HUDEP-2 (cell line): Measurements from ENCODE around the gene TAF7.
"Not testable (repeated sequence)": the region's sequence is repeated elsewhere in the genome, so short reads cannot be mapped to it uniquely, and the experiment has no call there.

Source experiments
- DNase-seq, 76 experiments: peaks; one replicate each; lab custom pipeline; 2025; ENCODE audit not compliant: unreplicated experiment in 76 of 76; lab: John Stamatoyannopoulos, UW

TAF7 gene, protein sequence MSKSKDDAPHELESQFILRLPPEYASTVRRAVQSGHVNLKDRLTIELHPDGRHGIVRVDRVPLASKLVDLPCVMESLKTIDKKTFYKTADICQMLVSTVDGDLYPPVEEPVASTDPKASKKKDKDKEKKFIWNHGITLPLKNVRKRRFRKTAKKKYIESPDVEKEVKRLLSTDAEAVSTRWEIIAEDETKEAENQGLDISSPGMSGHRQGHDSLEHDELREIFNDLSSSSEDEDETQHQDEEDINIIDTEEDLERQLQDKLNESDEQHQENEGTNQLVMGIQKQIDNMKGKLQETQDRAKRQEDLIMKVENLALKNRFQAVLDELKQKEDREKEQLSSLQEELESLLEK

DNA sequence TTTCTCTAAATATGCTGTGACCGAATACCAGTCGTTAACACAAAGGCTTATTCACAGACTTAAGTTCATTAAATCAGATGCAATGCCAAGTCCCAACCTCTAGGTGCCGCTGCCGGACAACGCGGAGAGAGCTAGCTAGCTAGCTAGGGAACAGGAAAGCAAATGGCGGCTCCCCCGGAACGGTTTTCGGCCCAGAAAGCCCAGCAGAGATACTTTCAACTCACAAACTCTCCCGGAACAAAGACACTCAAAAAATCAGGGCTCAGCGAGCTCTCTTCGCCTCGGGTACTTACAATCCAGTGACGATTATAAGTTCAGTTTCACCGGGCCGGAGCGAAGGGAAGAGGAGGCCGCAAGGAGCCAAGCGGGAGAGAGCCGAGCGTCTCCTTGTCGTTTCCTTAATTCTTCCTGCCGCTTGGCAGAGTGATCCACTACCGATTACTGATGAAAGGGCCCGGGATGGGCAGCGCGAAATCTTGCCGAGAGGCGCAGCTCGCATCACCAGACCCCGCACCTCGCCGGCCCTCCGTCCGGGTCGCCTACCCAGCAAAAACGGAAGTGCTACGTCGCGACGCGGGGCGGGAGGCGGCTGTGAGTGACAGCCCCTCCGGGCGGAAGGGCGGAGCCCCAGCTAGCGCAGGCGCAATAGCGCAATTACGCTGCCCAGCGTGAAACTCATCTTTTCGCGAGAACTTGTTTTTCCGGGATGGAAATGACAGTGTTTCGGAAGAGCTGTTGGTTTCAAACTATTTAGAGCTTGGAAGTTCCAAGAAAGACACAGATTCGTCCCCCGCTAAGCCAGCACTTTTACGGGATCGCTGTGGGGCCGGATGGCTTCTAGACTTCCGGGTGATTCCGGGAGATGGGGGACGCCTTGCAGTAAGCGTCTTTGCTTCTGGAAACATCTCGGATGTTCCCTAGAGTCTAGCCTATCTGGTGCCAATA lies at the start of gene TAF7:
Gene TAF7 (minus strand): TSS at position 560 of the 945 bp plus-strand sequence. CDS start 740 bp downstream, outside the sequence.
- DNase-seq, result peak in 75 of 76 experiments; percentile 37 to 93 (median 78)

DNA sequence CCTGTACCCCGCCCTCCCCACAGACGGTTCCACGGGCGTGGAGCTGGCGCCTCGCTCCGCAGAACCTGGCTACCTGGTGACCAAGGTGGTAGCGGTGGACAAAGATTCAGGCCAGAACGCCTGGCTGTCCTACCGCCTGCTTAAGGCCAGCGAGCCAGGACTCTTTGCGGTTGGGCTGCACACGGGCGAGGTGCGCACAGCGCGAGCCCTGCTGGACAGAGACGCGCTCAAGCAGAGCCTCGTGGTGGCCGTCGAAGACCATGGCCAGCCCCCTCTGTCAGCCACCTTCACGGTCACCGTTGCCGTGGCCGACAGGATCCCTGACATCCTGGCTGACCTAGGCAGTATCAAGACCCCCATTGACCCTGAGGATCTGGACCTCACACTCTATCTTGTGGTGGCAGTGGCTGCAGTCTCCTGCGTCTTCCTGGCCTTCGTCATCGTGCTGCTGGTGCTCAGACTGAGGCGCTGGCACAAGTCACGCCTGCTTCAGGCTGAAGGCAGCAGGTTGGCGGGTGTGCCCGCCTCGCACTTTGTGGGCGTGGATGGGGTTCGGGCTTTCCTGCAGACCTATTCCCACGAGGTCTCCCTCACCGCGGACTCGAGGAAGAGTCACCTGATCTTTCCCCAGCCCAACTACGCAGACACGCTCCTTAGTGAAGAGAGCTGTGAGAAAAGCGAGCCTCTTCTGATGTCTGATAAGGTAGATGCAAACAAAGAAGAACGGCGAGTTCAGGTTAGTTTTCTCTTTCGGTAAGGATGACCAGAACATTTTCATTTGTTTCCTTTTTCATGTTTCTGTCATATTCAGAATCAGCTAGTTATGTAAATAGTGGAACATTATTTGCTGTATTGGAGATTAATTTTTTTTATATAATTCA lies 45.7 kb upstream of the TAF7 start:
- DNase-seq, result no peak

DNA sequence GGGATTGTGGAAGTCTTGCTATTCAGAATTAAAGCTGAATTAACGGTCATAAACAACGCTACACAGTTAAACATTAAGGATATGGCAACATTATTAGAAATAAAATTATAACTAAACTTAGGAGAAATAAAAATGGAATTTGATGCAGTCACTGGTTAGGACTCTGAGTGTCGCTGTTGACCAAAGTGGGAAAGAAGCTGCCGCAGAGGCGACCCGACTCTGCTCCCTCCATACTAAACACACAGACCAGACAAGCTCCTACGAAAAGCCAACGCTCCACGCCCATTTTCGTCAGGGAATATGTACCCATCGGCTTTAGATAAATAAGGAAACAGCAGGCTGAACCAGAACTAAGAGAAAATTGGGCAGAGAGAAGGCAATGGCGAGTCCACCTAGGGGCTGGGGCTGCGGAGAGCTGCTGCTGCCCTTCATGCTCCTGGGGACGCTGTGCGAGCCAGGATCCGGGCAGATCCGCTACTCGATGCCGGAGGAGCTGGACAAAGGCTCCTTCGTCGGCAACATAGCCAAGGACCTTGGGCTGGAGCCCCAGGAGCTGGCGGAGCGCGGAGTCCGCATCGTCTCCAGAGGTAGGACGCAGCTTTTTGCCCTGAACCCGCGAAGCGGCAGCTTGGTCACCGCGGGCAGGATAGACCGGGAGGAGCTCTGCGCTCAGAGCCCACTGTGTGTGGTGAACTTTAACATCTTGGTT lies 43.5 kb upstream of the TAF7 start, which contains the start of gene PCDHGA5:
Gene PCDHGA5 (plus strand): TSS at position 211 of the 709 bp plus-strand sequence. CDS start 169 bp downstream, at position 380.
- DNase-seq, result no peak

DNA sequence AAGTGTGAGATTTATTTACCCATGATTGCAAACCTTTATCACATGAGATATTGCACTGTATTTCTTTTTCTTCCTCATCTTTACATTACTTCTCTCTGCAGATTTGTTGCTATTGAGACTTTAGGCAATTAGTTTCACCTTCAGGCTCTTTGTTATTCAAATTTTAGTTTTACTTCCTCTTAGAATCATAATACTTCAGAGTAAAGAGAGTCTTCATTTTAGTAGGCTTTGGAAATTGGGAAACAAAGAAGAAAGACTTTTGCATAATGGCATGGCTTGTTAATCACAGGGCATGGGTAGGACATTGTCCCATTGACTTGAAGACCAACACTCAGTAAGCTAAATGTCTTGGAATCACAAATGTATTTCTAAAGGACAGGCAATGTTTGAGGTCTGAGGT lies 42.1 kb upstream of the TAF7 start:
- no peak for DNase-seq

DNA sequence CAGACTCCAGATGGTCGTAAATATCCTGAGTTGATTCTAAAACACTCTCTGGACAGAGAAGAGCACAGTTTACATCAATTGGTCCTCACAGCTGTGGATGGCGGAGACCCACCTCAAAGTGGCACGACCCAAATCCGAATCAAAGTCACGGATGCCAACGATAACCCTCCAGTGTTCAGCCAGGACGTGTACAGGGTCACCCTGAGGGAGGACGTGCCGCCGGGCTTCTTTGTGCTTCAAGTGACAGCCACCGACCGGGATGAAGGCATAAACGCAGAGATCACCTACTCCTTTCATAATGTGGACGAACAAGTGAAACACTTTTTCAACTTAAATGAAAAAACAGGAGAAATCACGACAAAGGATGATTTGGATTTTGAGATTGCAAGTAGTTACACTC lies 40.1 kb upstream of the TAF7 start:
- DNase-seq, result no peak

DNA sequence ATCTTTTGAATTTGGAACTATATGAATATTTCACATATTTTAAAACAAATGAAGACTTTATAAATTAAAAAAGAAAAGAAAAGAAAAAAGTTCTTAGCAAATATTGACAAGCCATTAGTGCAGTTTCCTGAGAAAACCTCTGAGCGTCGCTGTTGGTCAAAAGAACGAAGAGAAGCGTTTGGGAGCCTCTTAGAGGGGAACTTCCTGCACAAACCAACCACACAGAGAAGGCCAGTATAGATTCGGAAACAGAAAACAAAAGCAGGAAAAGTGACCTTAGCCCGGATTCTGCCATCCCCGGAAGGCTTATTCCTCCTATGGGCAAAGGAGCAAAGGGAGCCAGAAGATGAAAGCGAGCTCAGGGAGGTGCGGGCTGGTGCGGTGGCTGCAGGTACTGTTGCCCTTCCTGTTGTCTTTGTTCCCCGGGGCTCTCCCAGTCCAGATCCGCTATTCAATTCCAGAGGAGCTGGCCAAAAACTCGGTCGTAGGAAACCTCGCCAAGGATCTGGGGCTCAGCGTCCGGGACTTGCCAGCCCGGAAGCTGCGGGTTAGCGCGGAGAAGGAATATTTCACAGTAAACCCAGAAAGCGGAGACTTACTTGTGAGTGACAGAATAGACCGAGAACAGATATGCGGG lies 39.3 kb upstream of the TAF7 start, which contains the start of gene PCDHGB2:
Gene PCDHGB2 (plus strand): TSS at position 205 of the 637 bp plus-strand sequence. CDS start 142 bp downstream, at position 347.
- no peak for DNase-seq

DNA sequence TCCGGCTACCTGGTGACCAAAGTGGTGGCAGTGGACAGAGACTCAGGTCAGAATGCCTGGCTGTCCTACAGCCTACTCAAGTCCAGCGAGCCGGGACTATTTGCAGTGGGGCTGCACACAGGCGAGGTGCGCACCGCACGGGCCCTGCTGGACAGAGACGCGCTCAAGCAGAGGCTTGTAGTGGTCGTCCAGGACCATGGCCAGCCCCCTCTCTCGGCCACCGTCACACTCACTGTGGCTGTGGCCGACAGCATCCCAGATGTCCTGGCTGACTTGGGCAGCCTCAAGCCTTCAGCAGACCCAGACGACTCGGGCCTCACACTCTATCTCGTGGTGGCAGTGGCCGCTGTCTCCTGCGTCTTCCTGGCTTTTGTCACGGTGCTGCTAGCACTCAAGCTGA lies 36.4 kb upstream of the TAF7 start:
- no peak for DNase-seq

DNA sequence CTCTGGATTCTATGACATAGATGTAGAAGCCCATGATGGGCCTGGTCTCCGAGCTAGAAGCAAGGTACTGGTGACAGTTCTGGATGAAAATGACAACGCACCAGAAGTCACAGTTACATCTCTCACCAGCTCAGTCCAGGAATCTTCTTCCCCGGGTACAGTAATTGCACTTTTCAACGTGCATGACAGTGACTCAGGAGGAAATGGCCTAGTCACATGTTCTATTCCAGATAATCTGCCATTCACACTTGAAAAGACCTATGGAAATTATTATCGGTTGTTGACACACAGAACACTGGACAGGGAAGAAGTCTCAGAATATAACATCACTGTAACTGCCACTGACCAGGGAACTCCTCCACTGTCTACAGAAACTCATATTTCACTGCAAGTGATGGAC lies 35.5 kb upstream of the TAF7 start:
- no peak for DNase-seq

DNA sequence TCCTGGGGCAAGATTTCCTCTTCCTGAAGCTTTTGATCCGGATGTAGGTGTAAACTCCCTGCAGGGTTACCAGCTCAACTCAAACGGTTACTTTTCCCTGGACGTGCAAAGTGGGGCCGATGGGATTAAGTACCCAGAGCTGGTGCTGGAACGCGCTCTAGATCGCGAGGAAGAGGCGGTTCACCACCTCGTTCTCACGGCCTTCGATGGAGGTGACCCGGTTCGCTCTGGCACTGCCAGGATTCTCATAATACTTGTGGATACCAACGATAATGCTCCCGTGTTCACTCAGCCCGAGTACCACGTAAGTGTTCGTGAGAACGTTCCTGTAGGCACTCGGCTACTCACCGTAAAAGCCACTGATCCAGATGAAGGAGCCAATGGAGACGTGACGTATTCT lies 35.1 kb upstream of the TAF7 start:
- DNase-seq, result no peak

DNA sequence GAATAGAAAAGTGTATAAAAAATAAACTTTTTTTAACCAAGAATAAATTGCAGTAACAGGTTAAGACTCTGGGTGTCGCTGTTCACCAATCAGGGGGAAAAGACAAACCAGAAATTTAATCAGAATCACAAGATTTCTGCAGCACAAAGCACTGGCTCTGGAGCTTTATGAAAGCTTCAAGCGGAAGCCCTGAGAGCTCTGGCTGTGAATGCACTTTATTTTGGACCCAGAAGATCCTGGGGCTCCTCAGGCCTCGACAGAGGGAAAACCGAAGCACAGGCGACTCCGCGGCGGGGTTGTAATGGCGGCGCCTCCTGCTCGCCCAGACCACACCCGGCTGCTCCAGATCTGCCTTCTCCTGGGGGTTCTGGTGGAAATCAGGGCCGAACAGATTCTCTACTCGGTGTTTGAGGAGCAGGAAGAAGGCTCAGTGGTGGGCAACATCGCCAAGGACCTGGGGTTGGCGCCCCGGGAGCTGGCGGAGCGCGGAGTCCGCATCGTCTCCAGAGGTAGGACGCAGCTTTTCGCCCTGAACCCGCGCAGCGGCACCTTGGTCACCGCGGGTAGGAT lies 34.4 kb upstream of the TAF7 start, which contains the start of gene PCDHGA4:
Gene PCDHGA4 (plus strand): TSS at position 122 of the 570 bp plus-strand sequence. CDS start 87 bp downstream, at position 209.
- no peak for DNase-seq

DNA sequence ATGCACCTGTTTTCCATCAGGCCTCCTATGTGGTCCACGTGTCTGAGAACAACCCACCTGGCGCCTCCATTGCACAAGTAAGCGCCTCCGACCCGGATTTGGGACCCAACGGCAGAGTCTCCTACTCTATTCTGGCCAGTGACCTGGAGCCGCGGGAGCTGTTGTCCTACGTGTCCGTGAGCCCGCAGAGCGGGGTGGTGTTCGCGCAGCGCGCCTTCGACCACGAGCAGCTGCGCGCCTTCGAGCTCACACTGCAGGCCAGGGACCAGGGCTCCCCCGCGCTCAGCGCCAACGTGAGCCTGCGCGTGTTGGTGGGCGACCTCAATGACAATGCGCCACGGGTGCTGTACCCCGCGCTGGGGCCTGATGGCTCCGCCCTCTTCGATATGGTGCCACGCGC lies 31.0 kb upstream of the TAF7 start:
- DNase-seq, result no peak

DNA sequence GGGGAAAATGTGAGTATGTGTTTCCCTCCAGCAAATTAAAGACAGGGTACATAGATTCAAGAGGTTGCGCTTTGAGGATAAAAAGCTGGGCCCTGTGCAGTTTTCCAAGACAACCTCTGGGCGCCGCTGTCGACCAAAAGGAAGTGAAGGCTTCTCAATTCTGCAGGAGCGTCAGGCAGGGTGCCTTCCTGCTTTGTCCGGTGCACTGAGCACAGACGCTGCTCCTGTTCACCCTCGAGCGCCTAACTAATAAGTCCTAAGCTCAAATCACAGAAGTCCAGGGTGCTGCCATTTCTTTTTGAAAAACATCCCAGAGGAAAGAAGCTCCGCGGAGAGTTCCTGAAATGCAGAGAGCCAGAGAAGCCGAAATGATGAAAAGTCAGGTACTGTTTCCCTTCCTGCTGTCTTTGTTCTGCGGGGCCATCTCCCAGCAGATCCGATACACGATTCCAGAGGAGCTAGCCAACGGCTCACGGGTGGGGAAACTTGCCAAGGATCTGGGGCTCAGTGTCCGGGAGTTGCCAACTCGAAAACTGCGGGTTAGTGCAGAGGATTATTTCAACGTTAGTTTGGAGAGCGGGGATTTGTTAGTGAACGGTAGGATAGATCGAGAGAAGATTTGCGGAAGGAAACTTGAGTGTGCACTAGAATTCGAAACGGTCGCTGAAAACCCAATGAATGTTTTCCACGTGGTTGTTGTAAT lies 29.5 kb upstream of the TAF7 start, which contains the start of gene PCDHGB1:
Gene PCDHGB1 (plus strand): TSS at position 183 of the 703 bp plus-strand sequence. CDS start 162 bp downstream, at position 345.
- DNase-seq, result peak in 1 of 76 experiments; percentile 1

DNA sequence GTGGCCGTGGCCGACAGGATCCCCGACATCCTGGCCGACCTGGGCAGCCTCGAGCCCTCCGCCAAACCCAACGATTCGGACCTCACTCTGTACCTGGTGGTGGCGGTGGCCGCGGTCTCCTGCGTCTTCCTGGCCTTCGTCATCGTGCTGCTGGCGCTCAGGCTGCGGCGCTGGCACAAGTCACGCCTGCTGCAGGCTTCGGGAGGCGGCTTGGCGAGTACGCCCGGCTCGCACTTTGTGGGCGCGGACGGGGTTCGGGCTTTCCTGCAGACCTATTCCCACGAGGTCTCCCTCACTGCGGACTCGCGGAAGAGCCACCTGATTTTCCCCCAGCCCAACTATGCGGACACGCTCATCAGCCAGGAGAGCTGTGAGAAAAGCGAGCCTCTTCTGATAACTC lies 25.4 kb upstream of the TAF7 start:
- DNase-seq, result not testable (repeated sequence)

DNA sequence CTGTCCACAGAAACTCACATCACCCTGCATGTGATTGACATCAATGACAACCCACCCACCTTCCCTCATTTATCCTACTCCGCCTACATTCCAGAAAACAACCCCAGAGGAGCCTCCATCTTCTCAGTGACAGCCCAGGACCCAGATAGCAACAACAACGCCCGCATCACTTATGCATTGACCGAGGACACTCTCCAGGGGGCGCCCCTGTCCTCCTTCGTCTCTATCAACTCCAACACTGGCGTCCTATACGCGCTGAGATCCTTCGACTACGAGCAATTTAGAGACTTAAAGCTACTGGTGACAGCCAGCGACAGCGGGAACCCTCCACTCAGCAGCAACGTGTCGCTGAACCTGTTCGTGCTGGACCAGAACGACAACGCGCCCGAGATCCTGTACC lies 24.7 kb upstream of the TAF7 start:
- no peak for DNase-seq

DNA sequence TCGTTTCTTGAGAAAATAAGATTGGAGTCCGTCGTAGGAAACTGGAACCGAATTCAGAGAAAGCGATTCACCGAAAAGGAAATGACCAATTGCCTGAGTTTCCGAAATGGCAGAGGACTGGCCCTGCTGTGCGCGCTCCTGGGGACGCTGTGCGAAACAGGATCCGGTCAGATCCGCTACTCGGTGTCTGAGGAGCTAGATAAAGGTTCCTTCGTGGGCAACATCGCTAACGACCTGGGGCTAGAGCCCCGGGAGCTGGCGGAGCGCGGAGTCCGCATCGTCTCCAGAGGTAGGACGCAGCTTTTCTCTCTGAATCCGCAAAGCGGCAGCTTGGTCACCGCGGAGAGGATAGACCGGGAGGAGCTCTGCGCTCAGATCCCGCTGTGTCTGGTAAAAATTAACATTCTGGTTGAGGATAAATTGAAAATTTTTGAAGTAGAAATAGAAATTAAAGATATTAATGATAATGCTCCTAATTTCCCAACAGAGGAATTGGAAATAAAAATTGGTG lies 23.4 kb upstream of the TAF7 start:
- no peak for DNase-seq

DNA sequence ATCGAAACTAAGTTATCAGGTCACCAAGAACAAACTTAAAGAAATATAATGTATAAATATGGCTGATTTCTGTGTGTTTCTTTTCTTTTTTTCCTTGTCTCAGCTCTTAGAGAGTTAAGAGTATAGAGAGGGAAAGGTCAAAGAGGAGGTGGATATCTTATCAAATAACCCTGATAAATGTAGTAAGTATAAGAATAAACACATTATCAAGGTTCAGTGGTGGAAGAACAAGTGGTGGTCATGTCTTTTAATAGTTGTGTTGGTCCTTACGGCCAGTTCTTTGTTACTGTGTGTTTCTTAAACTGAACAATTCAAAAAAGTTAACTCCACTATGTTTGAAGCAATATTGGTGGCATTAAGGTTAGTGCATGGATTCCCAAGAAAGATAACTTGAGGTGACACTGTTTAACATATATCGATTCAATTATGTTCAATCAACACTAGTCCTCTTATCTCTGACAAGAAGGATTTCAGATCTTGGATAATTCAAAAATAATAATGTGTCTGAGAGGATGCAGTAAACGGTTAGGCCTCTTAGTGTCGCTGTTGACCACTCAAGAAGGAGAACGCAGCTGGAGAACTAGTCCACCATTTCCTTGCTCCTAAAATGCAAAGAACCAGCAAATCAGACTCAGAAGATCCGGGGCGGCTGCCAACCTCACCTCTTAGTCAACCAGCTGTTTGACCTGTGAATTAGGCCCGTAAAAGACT lies 22.8 kb upstream of the TAF7 start, which contains the start of gene PCDHGA3:
Gene PCDHGA3 (plus strand): TSS at position 588 of the 711 bp plus-strand sequence. CDS start 205 bp downstream, outside the sequence.
- peak in 1 of 76 experiments; percentile 2 for DNase-seq

DNA sequence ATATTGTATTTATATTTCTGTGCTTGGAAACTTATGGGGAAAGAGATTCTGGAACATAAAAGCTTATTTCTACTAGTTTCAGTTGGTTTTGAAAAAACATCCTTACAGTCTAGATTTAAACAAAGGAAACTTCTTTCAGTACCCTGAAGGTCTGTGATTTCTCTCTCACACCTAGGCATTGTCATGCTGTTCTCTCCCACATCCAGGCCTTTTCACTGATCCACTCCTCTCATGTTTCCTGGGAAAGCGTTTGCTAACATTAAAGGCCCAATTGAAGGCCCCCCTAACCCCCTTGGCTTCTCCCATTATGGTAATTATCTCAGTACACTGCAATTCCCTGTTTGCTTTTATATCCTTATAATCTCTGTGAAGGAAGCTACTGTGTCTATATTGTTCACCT lies 22.2 kb upstream of the TAF7 start:
- no peak for DNase-seq
